Activated CD4-positive, alpha-beta T cell treated with anti-CD3 and anti-CD28 coated beads, Interleukin-2, Interleukin-4, amounts not matched to agents 100 ng/mL and 50 ng/mL, durations not matched to agents 16 hours and 8 hours (primary cell): ENCODE measurements around the gene CARD16.
A peak's percentile ranks its signal among the peaks of the same experiment; 100 is the strongest.
"Not testable (repeated sequence)": the region's sequence is repeated elsewhere in the genome, so short reads cannot be mapped to it uniquely, and the experiment has no call there.

Source experiments
- DNase-seq: peaks from one replicate; pipeline ENCODE4 v3.0.0-alpha.2; 2020; ENCODE audit warnings: low spot score

Gene CARD16

DNA sequence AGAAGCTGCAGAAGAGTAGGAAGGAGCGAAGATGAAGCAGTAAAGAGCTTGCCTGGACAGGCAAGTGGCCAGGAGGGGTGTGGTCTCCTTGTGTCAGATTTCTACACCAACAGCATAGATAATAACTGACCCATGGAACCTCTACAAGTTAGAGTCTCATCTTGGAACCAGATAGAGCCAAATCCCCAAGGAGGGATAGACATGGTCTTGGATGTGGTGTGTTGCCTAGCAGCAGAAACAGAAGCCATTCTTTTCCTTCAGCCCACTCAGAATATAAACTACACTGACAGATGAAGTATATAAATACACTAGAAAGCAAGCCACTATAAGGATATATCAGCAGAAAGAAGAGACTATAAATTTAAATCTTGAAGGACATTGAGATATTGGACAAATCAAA, 4.3 kb upstream of the CARD16 start:
- DNase-seq: no peak

DNA sequence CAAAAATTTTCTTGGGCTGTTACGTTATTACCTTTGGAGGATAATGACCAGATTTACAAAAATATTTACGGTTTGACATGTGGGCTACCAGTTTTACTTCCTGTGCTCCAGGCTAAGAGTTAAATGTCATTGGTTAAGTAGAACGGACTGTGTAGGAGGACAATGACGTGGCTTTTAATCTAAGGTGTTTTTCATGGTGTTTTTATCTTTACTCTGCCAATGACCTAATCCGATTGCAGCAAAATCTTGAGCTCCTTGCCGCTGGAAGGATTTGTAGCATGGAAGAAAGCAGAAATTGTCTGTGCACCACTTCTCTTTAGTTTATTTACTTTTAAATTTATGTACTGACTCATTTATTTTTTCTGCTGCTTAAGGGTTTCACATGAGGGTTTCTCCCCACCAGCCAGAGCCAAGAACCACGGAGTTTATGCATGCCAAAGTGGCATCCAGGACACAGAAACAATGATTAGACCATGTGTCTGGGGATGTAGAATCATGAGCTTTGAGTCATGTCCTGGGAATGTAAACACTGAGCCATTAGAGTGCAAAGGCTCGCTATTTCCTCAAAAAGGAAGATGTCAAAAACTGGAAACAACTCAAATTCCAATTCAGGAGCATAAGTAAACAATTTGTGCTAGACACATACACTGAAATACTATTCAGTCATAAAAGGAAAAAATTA, 1.9 kb upstream of the CARD16 start:
- DNase-seq: no peak

DNA sequence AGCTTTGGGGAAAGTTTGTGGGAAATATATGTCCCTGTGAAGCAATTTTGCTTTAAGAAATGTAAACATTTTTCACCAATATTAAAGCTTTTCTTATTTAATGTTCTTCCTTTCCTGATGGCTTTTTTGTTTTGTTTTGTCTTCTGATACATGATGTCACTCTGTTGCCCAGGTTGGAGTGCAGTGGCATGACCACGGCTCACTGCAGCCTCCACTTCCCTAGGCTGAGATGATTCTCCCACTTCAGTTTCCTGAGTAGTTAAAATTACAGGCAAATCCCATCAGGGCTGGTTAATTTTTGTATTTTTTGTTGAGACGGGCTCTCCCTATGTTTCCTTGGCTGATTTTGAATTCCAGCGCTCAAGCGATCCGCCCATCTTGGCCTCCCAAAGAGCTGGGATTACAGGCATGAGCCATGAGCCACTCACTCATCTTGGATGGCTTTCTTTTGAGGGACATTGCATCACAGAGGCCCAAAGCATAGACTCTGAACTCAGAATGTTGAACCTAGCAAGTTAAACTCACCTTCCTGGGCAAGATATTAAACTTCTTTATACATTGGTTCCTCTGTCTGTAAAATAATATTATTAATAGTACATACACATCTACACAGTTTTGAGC, 651 bp upstream of the CARD16 start:
- no peak for DNase-seq

DNA sequence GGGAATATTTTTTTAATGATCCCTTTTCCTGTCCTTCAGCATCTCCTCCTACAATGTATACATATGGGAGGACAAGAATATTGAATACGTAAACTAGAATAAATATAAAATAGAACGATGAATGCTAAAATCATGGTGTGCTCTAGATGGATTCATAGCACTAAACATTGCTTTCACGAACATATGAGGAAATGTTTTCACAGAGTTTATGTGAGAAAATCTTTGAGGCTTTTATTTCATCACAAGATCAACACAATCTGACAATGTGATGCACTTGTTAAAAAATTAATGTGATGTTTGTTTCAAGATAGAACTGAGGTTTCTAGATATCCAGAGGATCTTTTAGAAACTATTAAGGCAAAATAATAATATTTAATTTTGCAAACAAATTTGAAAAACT, 3.0 kb downstream of the CARD16 start:
- no peak for DNase-seq

DNA sequence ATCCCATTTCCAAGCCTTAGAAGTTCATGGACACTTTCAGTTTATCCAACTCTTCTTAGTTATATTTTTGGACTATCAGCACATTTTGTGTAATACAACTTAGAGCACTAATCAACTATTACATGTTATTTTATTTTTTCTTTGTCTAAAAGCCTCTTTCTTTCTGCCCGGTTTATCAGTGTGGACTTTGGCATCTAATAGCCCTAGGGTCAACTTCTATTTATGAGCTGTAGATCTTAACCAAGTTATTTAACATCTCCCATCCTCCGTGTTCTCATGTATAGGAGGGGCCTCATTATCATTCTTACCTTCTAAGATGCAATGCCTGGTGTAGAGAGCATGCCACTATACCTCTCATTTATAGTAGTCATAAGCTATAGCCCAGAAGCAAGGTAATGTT, 4.4 kb downstream of the CARD16 start:
- no peak for DNase-seq

DNA sequence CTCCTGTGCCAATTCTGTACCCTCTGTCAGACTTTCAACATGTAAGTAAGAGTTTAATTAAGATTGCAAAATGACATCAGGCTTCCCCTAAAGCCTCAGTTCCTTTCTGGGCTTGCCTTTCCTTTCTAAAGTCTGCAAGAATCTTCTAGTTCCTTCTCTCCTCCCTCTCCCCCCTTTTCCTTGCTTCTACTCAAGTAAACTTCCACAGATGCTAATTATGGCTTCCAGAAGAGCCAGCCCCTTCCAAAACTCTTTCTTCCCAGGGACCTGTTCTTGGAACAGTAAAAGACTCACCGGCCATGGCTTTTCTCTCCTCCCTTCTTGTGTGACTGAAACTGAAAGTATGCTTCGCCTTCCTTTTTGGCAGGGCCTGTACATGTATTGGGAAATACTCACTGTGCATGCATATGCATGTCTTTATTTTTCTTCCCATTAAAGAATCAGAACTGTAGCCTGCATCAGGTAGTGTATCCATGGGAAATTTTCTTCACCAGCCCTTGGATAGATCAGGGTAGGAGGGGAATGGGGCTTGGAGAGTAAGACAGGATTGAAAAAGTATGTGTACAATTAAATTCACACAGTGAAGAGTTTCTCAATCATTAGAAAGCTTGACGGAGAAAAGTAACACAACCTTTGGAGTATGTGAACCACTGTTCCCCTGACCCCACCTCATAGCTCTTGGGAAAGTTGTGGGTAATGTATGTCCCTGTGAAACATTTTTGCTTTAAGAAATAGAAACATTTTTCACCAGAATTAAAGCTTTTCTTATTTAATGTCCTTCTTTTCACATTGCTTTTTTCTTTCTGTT, 10.1 kb downstream of the CARD16 start, which contains the start of gene CASP1:
Gene CASP1 (minus strand): TSS at position 332 of the 808 bp plus-strand sequence. CDS start 31 bp downstream, at position 301.
- DNase-seq: peak; percentile 63

DNA sequence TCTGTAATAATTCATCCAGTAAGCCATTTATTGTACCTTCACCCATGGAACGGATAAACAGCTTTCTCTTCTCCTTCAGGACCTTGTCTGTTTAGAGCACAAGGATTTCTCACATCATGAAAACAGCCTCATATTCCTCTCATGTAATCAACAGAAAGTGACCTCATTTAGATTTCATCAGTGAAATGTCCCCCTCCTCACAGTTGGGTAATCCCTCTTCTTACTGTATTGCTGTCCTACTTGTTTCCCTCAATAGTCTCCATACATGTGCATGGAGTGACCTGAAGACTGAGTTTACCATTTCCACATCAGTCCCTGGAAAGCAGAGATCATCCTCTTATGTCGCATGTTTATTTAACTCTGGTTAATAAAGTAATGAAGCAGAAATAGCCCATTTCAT, 10.7 kb downstream of the CARD16 start:
- DNase-seq: not testable (repeated sequence)

DNA sequence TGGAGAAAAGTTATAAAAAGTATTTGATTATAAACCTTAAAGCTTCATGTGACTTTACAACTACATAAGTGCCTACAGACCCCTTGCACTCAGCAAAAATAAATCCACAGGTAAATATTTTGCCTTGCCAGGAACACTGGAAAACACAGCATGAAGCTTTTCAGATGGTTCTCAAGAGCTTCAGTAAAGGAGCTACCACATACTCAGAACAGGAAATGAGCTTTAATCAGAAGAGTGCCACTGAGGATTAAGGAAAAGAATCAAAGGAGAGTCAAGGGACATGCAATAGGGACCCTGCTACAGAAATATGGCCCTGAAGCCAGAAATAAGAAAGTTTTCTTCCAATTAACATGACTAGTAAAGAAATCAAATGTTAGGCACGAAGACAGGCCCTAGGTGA, 11.4 kb downstream of the CARD16 start:
- no peak for DNase-seq

DNA sequence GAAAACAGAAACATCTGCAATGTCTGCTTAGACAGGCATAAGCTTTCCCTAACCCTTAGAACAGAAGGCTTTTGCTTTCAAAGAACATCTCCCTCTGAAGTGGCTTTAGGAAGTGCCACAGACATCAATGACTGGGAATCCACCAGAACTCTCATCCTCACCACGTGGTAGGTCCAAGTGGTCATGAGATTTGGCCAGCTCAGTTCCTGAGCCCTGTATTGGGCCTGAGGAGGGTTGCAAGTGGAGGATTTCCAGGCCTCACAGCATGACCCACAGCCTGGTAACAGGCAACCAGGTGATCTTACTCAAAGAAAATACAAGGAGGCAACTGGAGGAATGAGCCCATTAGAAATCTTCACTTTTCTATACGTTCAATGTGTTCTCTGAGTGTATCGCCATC, 11.8 kb downstream of the CARD16 start:
- DNase-seq: no peak

DNA sequence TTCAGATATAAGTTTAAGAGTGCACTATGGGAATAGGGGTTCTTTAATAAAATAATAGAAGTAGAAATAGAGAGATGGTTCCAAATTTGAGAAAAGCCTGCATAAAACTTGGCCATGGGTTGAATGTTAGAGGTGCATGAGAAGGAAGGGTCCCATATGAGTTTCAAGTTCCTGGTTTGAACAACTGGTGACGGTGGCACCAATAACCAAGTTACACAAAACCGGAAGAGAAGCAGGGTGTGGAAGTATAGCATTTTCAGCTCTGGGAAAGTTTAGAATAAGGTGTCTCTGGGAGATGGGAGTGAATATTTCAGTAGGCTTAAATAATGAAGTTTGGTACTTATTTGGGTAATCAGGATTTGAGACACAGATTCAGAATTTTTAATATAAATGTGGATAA, 12.6 kb downstream of the CARD16 start:
- DNase-seq: no peak

DNA sequence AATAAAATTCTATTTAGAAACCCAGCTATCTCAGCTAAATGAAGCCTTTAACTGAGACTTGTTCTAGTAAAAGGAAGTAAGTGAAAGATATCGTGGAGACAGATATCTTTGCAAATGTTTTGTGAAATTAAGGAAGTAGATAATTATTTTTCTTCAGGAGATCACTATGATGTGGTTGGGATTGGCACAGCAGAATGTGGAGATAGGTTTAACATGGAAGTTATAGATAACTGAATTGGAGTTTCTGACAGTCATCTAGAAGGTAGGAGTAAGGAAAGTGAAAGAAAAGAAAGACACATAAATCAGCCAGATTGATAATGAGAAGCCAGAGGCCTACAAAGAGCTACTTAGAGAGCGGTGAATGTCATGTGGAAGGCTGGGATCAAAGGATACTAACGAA, 17.5 kb downstream of the CARD16 start:
- DNase-seq: no peak

DNA sequence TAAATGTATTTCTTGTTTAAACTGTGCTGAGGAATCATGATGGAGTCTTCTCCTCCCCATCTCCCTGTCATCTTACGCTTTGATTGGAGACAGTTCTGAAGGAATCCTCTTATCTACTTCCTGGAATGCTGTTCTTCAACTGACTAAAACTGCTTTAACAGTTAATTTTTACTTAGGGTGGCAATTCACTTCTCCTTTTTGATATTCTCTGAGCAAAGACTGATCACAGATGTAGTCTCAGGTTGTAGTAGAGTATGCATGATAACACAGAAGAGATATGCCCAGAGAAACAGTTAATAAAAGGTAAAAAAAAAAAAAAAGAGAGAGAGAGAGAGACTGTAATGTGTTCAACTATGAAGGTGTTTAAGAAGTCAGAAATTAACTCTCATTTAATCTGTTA, 20.7 kb downstream of the CARD16 start:
- DNase-seq: no peak

DNA sequence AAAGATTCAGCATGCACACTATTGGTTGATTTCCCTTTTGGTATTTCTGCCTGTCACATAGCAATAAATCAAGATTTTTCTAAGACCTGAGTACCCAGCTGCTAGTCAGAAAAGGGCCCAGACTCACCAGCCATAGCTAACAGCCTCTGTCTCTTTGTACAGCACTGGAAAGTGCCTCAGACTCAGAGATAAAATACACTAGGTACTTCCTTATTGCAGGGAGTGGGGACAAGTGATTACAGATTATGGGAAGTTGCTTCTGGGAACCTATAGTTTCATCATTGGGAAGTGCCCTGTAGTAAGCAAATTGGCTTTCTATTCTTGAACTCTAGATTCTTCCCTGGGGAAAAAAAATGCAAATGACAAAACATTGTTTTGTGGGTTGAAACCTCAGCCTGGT, 22.1 kb downstream of the CARD16 start, which contains the start of gene CASP5:
Gene CASP5 (minus strand): TSS at position 166 of the 400 bp plus-strand sequence. CDS start 32 bp downstream, at position 134.
- DNase-seq: no peak

DNA sequence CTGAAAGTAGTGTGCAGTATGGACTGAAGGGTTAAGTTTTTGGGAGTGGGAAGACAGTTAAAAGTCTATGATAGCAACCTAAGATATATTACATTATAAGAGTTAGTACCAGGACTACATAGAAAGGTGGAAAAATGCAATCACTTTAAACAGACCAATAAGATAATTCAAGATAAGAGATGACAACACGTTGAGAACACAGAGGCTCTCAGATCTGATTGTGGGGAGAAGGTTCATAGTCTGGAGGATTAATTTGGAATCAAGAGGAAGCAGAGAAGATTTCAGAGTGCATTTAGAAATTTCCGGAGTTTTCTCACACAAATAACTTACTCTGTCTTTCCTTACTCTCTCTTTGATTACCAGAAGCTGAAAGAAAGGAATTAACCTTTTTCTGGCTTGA, 22.6 kb downstream of the CARD16 start:
- no peak for DNase-seq

DNA sequence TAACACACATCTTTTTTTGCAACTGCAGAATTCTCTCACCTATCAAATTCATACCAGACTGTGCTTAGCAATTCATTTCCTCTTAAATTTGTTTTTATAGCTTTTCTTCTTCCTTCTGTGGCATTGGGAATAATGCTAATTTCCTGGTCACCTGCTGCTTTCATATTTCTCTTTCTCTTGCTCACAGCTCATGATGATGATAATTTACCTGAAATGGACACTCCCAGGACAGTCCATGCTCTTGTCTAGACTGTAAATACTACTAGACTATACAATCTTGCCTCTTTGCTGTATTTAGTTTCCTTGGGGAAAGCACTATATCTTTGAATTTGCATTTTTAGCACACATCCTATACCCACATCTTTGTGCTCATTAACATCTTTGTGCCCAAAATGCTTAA, 37.7 kb downstream of the CARD16 start:
- no peak for DNase-seq

DNA sequence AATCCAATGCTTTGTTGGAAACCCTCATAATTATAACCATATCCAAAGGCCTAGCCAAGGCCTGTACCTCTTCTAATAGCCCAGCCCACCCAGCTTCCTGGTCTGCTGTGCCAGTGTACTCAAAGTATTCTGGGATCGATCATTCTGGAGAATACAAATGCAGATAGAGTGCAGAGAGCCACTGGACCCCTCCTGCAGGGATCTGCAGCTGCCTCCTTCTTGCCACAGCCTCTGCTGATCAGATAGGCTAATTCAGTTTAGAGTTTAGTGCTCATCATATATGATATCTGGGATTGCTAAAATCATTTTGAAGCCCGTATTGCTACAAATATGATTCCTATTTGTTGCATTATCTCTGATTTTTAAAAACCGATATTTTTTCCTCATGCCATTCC, 39.7 kb downstream of the CARD16 start:
- no peak for DNase-seq

DNA sequence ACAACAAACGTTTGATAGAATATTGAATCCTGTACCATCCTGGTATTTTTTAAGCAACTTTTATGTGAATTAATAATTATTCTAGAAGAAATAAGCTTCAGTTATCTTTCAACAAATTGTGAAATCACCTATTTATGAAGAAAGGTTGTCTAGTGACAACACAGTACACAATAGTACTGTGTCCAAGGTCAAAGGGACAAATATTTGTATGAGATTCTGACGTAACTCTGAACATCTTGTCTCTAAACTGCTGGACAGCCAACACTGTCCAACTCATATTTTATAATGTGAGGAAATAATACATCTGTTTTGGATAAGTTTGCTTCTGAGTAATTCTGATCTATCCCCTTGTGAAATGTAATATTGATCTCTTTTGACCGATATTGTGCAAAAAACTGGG, 41.1 kb downstream of the CARD16 start:
- DNase-seq: no peak

DNA sequence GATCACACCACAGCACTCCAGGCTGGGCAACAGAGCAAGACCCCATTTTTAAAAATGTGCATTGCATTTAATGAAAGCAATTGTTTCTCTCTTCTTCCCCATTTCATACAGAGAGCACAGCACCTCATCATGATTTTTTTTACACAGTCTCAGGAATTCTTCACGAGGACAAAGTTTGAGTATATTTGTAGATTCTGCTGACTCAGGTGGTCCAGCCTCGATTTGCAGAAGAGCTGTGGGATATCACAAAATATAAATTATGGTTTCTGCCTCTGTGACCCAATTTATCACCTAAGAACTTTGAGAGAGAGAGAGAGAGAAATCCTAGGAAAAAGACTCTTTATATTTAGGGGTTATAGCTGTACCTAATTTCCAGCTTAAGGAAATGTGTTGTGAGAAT, 42.0 kb downstream of the CARD16 start:
- DNase-seq: no peak

DNA sequence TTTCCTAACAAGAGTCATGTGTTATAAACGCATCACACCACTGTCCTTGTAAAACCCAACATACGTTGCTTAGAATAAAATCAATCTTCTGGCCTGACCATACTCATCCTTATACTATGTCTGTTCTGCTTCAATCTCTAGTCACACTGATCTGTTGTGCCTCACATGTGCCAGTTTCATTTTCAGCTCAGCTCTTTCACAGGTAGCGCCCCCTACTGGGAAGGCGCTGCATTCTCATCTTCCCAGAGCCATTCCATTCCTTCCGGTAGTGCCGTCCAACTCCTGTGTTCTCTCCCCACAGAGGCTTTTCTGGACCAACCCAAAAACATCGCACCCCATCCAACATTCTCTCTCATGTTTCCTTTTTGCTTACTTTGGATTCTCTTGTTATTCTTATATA, 44.3 kb downstream of the CARD16 start:
- DNase-seq: peak; percentile 32

DNA sequence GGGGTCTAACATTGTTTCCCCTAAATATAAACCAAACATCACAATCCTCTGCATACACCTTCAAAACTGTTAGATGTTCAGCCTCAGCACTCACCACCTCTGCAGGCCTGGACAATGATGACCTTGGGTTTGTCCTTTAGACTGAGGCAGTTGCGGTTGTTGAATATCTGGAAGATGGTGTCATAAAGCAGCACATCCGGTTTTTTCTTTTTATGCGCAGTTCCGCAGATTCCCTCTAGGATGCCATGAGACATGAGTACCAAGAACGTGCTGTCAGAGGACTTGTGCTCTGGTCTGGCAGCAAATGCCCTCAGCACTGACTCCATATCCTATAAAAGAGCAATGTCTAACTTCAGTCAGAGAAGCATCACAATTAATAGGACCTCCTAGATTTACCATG, 45.0 kb downstream of the CARD16 start:
- DNase-seq: no peak

DNA sequence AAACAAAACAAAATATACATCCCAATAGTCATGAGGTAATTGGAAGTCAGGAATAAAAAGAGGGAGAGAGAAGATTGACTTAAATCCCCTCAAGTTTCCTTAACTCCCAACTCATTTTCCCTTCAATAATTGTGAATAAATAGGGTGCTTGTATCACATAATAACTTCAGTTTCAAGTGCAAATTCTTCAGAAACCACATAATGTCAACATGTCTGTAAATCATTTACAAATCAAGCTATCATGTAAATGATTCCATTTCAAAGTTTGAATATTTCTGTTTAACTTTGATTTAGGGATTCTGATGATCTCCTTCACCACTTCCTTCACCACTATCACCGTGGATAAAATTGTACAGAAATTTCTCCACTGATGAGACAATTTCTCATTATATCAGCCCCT, 45.4 kb downstream of the CARD16 start:
- no peak for DNase-seq

DNA sequence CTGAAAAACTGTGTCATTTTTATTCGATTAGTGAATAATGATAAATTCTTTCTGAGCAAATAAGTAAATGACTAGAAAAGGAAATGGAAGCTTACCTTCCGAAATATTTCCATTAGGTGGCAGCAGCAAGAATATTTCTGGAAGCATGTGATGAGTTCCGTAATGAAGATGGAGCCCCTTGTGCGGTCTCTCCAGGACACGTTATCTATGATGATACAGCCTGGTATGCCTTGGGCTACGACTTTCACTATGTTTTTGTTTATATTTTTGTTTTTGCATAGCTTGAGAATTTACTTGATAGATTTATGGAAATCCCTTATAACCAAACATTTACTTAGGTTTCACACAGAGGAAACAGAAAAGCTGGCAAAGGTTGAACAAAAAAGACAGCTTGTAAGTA, 47.8 kb downstream of the CARD16 start:
- no peak for DNase-seq

DNA sequence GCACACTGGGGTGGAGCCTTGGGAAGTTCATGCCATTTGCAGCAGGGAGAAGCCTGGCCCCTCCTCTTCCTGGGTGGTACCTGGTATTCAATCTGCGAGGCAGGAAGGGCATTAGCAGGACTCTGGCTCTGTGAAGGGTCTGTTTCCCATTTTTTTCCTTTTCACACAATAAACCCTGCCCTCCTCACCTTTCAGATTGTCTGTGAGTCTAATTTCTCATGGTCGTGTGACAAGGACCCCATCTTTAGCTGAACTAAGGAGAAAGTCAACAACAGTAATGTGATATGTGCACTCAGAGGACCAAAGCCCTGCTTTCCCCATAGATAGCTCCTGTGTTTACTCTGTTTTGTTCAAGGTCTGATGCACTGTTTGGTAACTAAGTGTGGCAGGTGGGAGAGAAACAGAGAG, 50.1 kb downstream of the CARD16 start:
- no peak for DNase-seq
